SK-N-SH (cell line): Measurements from ENCODE around the gene RAD1. TPM values are rescaled to one million over a fixed set of nuclear protein-coding genes. Genes with fewer than 3 reads are reported as not detected.

Experiments used
- CTCF ChIA-PET: fragments of 300-600, 350-600 bp; formaldehyde crosslinking; extraction: SDS; loops from one replicate; lab custom pipeline; 2021; lab: Yijun Ruan, JAX
- POLR2A ChIA-PET: fragments of 350-600 bp; sonication (Branson Sonifier 250); formaldehyde crosslinking; extraction: SDS; loops from one replicate; lab custom pipeline; 2020; ENCODE audit warnings: antibody characterized with exemption, inconsistent platforms; lab: Yijun Ruan, JAX
- DNase-seq: peaks from one replicate; pipeline ENCODE4 v3.0.0; 2012
- H2AFZ ChIP-seq: fragments of 200-600 bp; sonication (generic); 2 replicates; pipeline ENCODE4 v1.8.1; 2016; ENCODE audit warnings: antibody characterized with exemption, mild to moderate bottlenecking, low read depth
- H3F3A ChIP-seq: fragments of 200-600 bp; sonication (generic); replicated peaks from 2 replicates; pipeline ENCODE3; 2016; ENCODE audit warnings: antibody characterized with exemption, mild to moderate bottlenecking; ENCODE audit not compliant: insufficient read depth
- H3K27ac ChIP-seq, 2 experiments: fragments of 200-500 bp in 1 of 2; fragments of 200-600 bp in 1 of 2; sonication (Bioruptor generic) in 1 of 2; sonication (generic), shearing (Covaris generic) in 1 of 2; 2 replicates each; pipeline versions ENCODE4 v1.5.1 to v1.6.1; 2014 to 2016; ENCODE audit warnings: low read depth in 2 of 2, inconsistent platforms in 1 of 2, low read length in 1 of 2, mild to moderate bottlenecking in 1 of 2, mixed read lengths in 1 of 2
- H3K27me3 ChIP-seq: fragments of 200-600 bp; sonication (generic), shearing (Covaris generic); 2 replicates; pipeline ENCODE4 v1.6.1; 2016; ENCODE audit warnings: mixed run types; ENCODE audit not compliant: insufficient read depth
- H3K36me3 ChIP-seq, 2 experiments: fragments of 200-500 bp in 1 of 2; fragments of 200-600 bp in 1 of 2; sonication (Bioruptor generic) in 1 of 2; sonication (generic) in 1 of 2; replicated peaks in 1 of 2; 2 replicates each; pipeline versions ENCODE3 to v1.5.1; 2014 to 2016; ENCODE audit warnings: low read length in 1 of 2, mild to moderate bottlenecking in 1 of 2; ENCODE audit not compliant: insufficient read depth in 2 of 2, control insufficient read depth in 1 of 2
- H3K4me1 ChIP-seq, 2 experiments: fragments of 200-500 bp in 1 of 2; fragments of 200-600 bp in 1 of 2; sonication (Bioruptor generic) in 1 of 2; sonication (generic), shearing (Covaris generic) in 1 of 2; 2 replicates each; pipeline versions ENCODE4 v1.5.1 to v1.6.1; 2014 to 2016; ENCODE audit warnings: low read depth in 1 of 2, low read length in 1 of 2, mixed run types in 1 of 2; ENCODE audit not compliant: insufficient read depth in 2 of 2, control insufficient read depth in 1 of 2
- H3K4me2 ChIP-seq: fragments of 200-600 bp; sonication (generic), shearing (Covaris generic); 2 replicates; pipeline ENCODE4 v1.6.1; 2017; ENCODE audit warnings: mixed run types
- H3K4me3 ChIP-seq, 2 experiments: fragments of 200-500 bp in 1 of 2; fragments of 200-600 bp in 1 of 2; sonication (Bioruptor generic) in 1 of 2; sonication (generic), shearing (Covaris generic) in 1 of 2; 2 replicates each; pipeline versions ENCODE4 v1.5.1 to v1.8.1; 2014 to 2016; ENCODE audit warnings: low read depth in 2 of 2, inconsistent platforms in 1 of 2, low read length in 1 of 2, mild to moderate bottlenecking in 1 of 2, mixed read lengths in 1 of 2, moderate library complexity in 1 of 2
- H3K79me2 ChIP-seq: fragments of 200-600 bp; sonication (generic); 2 replicates; pipeline ENCODE4 v1.8.1; 2017; ENCODE audit warnings: mild to moderate bottlenecking; ENCODE audit not compliant: insufficient read depth
- H3K9ac ChIP-seq: fragments of 200-600 bp; sonication (generic); 2 replicates; pipeline ENCODE4 v1.6.1; 2017; ENCODE audit warnings: mixed run types
- H3K9me2 ChIP-seq: fragments of 200-600 bp; sonication (generic); 2 replicates; pipeline ENCODE4 v1.6.1; 2017; ENCODE audit warnings: mixed run types
- H3K9me3 ChIP-seq: fragments of 200-600 bp; sonication (generic); 2 replicates; pipeline ENCODE4 v1.6.1; 2017; ENCODE audit warnings: mixed run types, mild to moderate bottlenecking, moderate library complexity
- H4K20me1 ChIP-seq: fragments of 200-600 bp; sonication (generic); 2 replicates; pipeline ENCODE4 v1.6.1; 2017; ENCODE audit warnings: mild to moderate bottlenecking, mixed run types; ENCODE audit not compliant: insufficient read depth
- CHD2 ChIP-seq: fragments of 150-350 bp; IDR thresholded peaks from 2 replicates; pipeline ENCODE4 v1.6.1; 2018; ENCODE audit warnings: low read length; ENCODE audit not compliant: partially characterized antibody
- ELF1 ChIP-seq: IDR thresholded peaks from 2 replicates; pipeline ENCODE4 v1.4.0; 2012
- EP300 ChIP-seq, 2 experiments: IDR thresholded peaks; 2 replicates each; pipeline versions ENCODE4 v1.4.0 to v1.6.1; 2012; ENCODE audit warnings: borderline replicate concordance in 1 of 2, low read depth in 1 of 2, low read length in 1 of 2
- EZH2phosphoT487 ChIP-seq: fragments of 200-600 bp; sonication (generic); IDR thresholded peaks from 2 replicates; pipeline ENCODE4 v1.6.1; 2017; ENCODE audit warnings: low read depth, mixed run types, mild to moderate bottlenecking, antibody characterized with exemption, moderate library complexity, borderline replicate concordance
- FOXJ3 ChIP-seq: sonication (generic); formaldehyde crosslinking; IDR thresholded peaks from 2 replicates; pipeline ENCODE4 v1.5.1; 2020; ENCODE audit warnings: mild to moderate bottlenecking, missing genetic modification reagents
- FOXM1 ChIP-seq: IDR thresholded peaks from 2 replicates; pipeline ENCODE4 v1.4.0; 2012; ENCODE audit warnings: low read depth, mild to moderate bottlenecking
- MEF2A ChIP-seq: IDR thresholded peaks from 2 replicates; pipeline ENCODE4 v1.4.0; 2012; ENCODE audit warnings: low read depth, borderline replicate concordance
- PBX3 ChIP-seq: IDR thresholded peaks from 2 replicates; pipeline ENCODE4; 2012
- POLR2AphosphoS5 ChIP-seq: IDR thresholded peaks from 2 replicates; pipeline ENCODE4 v1.6.1; 2012; ENCODE audit warnings: low read depth, low read length
- RCOR1 ChIP-seq: fragments of 150-350 bp; IDR thresholded peaks from 2 replicates; pipeline ENCODE4 v1.6.1; 2017; ENCODE audit warnings: antibody characterized with exemption, low read length
- REST ChIP-seq: IDR thresholded peaks from 2 replicates; pipeline ENCODE4 v1.6.1; 2012; ENCODE audit warnings: mild to moderate bottlenecking, low read depth, low read length, moderate library complexity
- RXRA ChIP-seq: IDR thresholded peaks from 2 replicates; pipeline ENCODE4 v1.4.0; 2012; ENCODE audit warnings: low read depth, mild to moderate bottlenecking, borderline replicate concordance
- SIN3A ChIP-seq: IDR thresholded peaks from 2 replicates; pipeline ENCODE4 v1.6.1; 2012; ENCODE audit warnings: low read depth, mild to moderate bottlenecking, low read length, moderate library complexity, borderline replicate concordance
- SMC3 ChIP-seq: IDR thresholded peaks from 2 replicates; pipeline ENCODE4 v1.6.1; 2012; ENCODE audit warnings: low read depth, low read length, improper control_type of control experiment
- TCF12 ChIP-seq: IDR thresholded peaks from 2 replicates; pipeline ENCODE4 v1.4.0; 2012
- TEAD4 ChIP-seq: IDR thresholded peaks from 2 replicates; pipeline ENCODE4 v1.4.0; 2012; ENCODE audit warnings: mild to moderate bottlenecking, borderline replicate concordance; ENCODE audit not compliant: insufficient read depth
- ZBTB33 ChIP-seq: IDR thresholded peaks from 2 replicates; pipeline ENCODE4 v1.4.0; 2012; ENCODE audit warnings: low read depth, borderline replicate concordance
- whole genome bisulfite sequencing: methylation state at CpG from one replicate; pipeline ENCODE4 v1.1.6; 2017; ENCODE audit warnings: low lambda C conversion rate; 5-methylcytosine and 5-hydroxymethylcytosine counted together
- polyA plus RNA-seq, 3 experiments: library from polyadenylated mRNA; depleted of rRNA; stranded (reverse); fragments of >200 nt; gene quantifications; 2 replicates each; pipeline ENCODE4 v1.2.3, GENCODE V29; 2012
- TF ChIP-seq, protein P1 (sequence below): fragments of 150-350 bp; IDR thresholded peaks from 2 replicates; pipeline ENCODE4 v1.6.1; 2017; ENCODE audit warnings: antibody characterized with exemption, low read length, low read depth, borderline replicate concordance

RAD1 gene
- polyA plus RNA-seq, 1 of the 3 experiments (the other 2 are of a cell fraction): 21.2 TPM

- H3K36me3 ChIP-seq: no peaks in the 10 kb centered on the region
- ChIA-PET CTCF (no interaction called here), POLR2A (no interaction called here)
- H3K4me2 ChIP-seq: no peak overlapping the region
- H3K9me3 ChIP-seq: no peaks in the 10 kb centered on the region
- H2AFZ ChIP-seq: no peak overlapping the region
- H3K27ac ChIP-seq: no peak overlapping the region
- no peaks in the 10 kb centered on the region for H4K20me1 ChIP-seq
- H3K79me2 ChIP-seq: no peaks in the 10 kb centered on the region
- H3K9ac ChIP-seq: no peak overlapping the region
- WGBS: 63% methylated on average over 3 of the region's 3 CpGs
- peaks cover 0 to 2% of the 10 kb centered on the region in 2 experiments; a peak in 1 of 4 replicates for H3K4me1 ChIP-seq
- DNase-seq: no peak
- no peaks in the 10 kb centered on the region for H3K9me2 ChIP-seq
- TF ChIP-seq SMC3 (no peak), RXRA (no peak), SIN3A (no peak), ZBTB33 (no peak), RCOR1 (no peak), ELF1 (no peak), POLR2AphosphoS5 (no peak), TEAD4 (no peak), FOXJ3 (CRISPR knock-in tag) (no peak), TCF12 (no peak)
- TF ChIP-seq, all 33 proteins: peak for 0
- no peaks in the 10 kb centered on the region for H3F3A ChIP-seq
- H3K4me3 ChIP-seq: no peak overlapping the region
- no peaks in the 10 kb centered on the region for H3K27me3 ChIP-seq
Observed at GRCh38 chr5:34863946-34864345, 51.4 kb downstream of the RAD1 start.

GRCh38 chr5:34859253-34859652 lies 56.1 kb downstream of the RAD1 start:
- no peak for TF ChIP-seq CHD2
- TF ChIP-seq EP300 (IDR thresholded peaks at IDR 0.05; ENCODE audit: borderline replicate concordance in 1 of 2, low read depth in 1 of 2, low read length in 1 of 2): no peak
- TF ChIP-seq EZH2phosphoT487: no peak
- no peak for TF ChIP-seq FOXM1
- TF ChIP-seq, protein P1, sequence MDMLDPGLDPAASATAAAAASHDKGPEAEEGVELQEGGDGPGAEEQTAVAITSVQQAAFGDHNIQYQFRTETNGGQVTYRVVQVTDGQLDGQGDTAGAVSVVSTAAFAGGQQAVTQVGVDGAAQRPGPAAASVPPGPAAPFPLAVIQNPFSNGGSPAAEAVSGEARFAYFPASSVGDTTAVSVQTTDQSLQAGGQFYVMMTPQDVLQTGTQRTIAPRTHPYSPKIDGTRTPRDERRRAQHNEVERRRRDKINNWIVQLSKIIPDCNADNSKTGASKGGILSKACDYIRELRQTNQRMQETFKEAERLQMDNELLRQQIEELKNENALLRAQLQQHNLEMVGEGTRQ: no peak
- no peak for TF ChIP-seq MEF2A
- no peak for TF ChIP-seq RCOR1
- no peak for TF ChIP-seq ELF1
- no peak for TF ChIP-seq PBX3
- no peak for TF ChIP-seq REST
- no peak for TF ChIP-seq ZBTB33
- TF ChIP-seq, all 33 proteins: peak for 0
- peaks cover 3% of the 10 kb centered on the region for H3F3A ChIP-seq
- H3K4me2 ChIP-seq: no peak overlapping the region
- H3K79me2 ChIP-seq: no peaks in the 10 kb centered on the region
- no peak for DNase-seq
- no peaks in the 10 kb centered on the region for H3K36me3 ChIP-seq
- no peak overlapping the region for H2AFZ ChIP-seq
- H3K9me3 ChIP-seq: no peaks in the 10 kb centered on the region
- H3K9me2 ChIP-seq: no peaks in the 10 kb centered on the region
- no peak overlapping the region for H3K9ac ChIP-seq
- peaks cover 0 to 4% of the 10 kb centered on the region in 2 experiments; a peak in 1 of 4 replicates for H3K4me1 ChIP-seq
- no peaks in the 10 kb centered on the region for H4K20me1 ChIP-seq
- H3K4me3 ChIP-seq: no peak overlapping the region
- CTCF ChIA-PET: interaction anchor here (1.5 kb wide), 1 partner anchor 8 kb away, joined by 3 read pairs; no protein-coding TSS in a partner anchor
- H3K27ac ChIP-seq: no peak overlapping the region
- POLR2A ChIA-PET: no interaction called here
- 75% methylated on average over 5 of the region's 5 CpGs for WGBS
- no peaks in the 10 kb centered on the region for H3K27me3 ChIP-seq
